ENCODE measurements around the gene SEMA6A. TPM values are rescaled to one million over a fixed set of nuclear protein-coding genes. Genes with fewer than 3 reads are reported as not detected.
A peak's percentile ranks its signal among the peaks of the same experiment; 100 is the strongest.

The SEMA6A gene
- total RNA-seq, 1 donor from 2014 or later, result not detected

- H3K36me3 Mint-ChIP-seq (ENCODE audit: low read depth), result no peaks in the 10 kb centered on the region
- peaks cover 20% of the 10 kb centered on the region for H3K4me1 Mint-ChIP-seq (ENCODE audit: low read depth)
- H3K4me3 Mint-ChIP-seq (ENCODE audit: low read depth), result peak overlapping the region; percentile 4
- no peak overlapping the region for H3K27ac Mint-ChIP-seq
- intact Hi-C loops (cut with micrococcal nuclease), result loop anchor here (2.0 to 10.0 kb wide), 2 partner anchors 610 to 1398 kb away; partner anchors contain the start of gene LVRN
- no peak for DNase-seq (ENCODE audit: low spot score)
- H3K9me3 Mint-ChIP-seq, result no peaks in the 10 kb centered on the region
- H3K27me3 Mint-ChIP-seq (ENCODE audit: low read depth), result peaks cover 70% of the 10 kb centered on the region
Observed at GRCh38 chr5:116573279-116573701, 1.3 kb downstream of the SEMA6A start.

GRCh38 chr5:116572350-116573278, 2.0 kb downstream of the SEMA6A start:
- Mint-ChIP-seq H3K27me3 (ENCODE audit: low read depth) (peaks cover 67% of the 10 kb centered on the region), H3K27ac (no peak overlapping the region), H3K36me3 (ENCODE audit: low read depth) (no peaks in the 10 kb centered on the region), H3K9me3 (no peaks in the 10 kb centered on the region), H3K4me3 (ENCODE audit: low read depth) (no peak overlapping the region), H3K4me1 (ENCODE audit: low read depth) (peaks cover 20% of the 10 kb centered on the region)
- no peak for DNase-seq (ENCODE audit: low spot score)
- intact Hi-C loops (cut with micrococcal nuclease), result loop anchor here (2.0 to 10.0 kb wide), 2 partner anchors 610 to 1398 kb away; partner anchors contain the start of gene LVRN

GRCh38 chr5:116571568-116572349, 2.9 kb downstream of the SEMA6A start:
- DNase-seq (ENCODE audit: low spot score), result no peak
- Mint-ChIP-seq H3K27ac (no peak overlapping the region), H3K4me3 (ENCODE audit: low read depth) (no peak overlapping the region), H3K9me3 (no peaks in the 10 kb centered on the region), H3K36me3 (ENCODE audit: low read depth) (no peaks in the 10 kb centered on the region), H3K27me3 (ENCODE audit: low read depth) (peaks cover 69% of the 10 kb centered on the region), H3K4me1 (ENCODE audit: low read depth) (peaks cover 17% of the 10 kb centered on the region)
- intact Hi-C loops (cut with micrococcal nuclease), result loop anchor here (2.0 to 10.0 kb wide), 2 partner anchors 609 to 1397 kb away; partner anchors contain the start of gene LVRN

- H3K27me3 Mint-ChIP-seq (ENCODE audit: low read depth), result peaks cover 66% of the 10 kb centered on the region
- H3K27ac Mint-ChIP-seq, result no peak overlapping the region
- no peak overlapping the region for H3K4me3 Mint-ChIP-seq (ENCODE audit: low read depth)
- no peak for DNase-seq (ENCODE audit: low spot score)
- intact Hi-C loops (cut with micrococcal nuclease), result loop anchor here (10.0 kb wide), 1 partner anchor 1395 kb away; no protein-coding TSS in a partner anchor
- H3K36me3 Mint-ChIP-seq (ENCODE audit: low read depth), result no peaks in the 10 kb centered on the region
- no peaks in the 10 kb centered on the region for H3K9me3 Mint-ChIP-seq
- H3K4me1 Mint-ChIP-seq (ENCODE audit: low read depth), result peaks cover 9% of the 10 kb centered on the region
Observed at GRCh38 chr5:116569999-116570398, 4.6 kb downstream of the SEMA6A start.

GRCh38 chr5:116567106-116567505, 7.5 kb downstream of the SEMA6A start:
- no peak overlapping the region for H3K4me3 Mint-ChIP-seq (ENCODE audit: low read depth)
- DNase-seq (ENCODE audit: low spot score), result no peak
- H3K9me3 Mint-ChIP-seq, result no peaks in the 10 kb centered on the region
- H3K4me1 Mint-ChIP-seq (ENCODE audit: low read depth), result no peaks in the 10 kb centered on the region
- peaks cover 42% of the 10 kb centered on the region for H3K27me3 Mint-ChIP-seq (ENCODE audit: low read depth)
- intact Hi-C loops (cut with micrococcal nuclease), result no loop called here
- H3K27ac Mint-ChIP-seq, result no peak overlapping the region
- no peaks in the 10 kb centered on the region for H3K36me3 Mint-ChIP-seq (ENCODE audit: low read depth)

GRCh38 chr5:116566251-116566650, 8.4 kb downstream of the SEMA6A start:
- H3K36me3 Mint-ChIP-seq (ENCODE audit: low read depth), result no peaks in the 10 kb centered on the region
- H3K9me3 Mint-ChIP-seq, result no peaks in the 10 kb centered on the region
- H3K4me3 Mint-ChIP-seq (ENCODE audit: low read depth), result no peak overlapping the region
- no peak for DNase-seq (ENCODE audit: low spot score)
- no peaks in the 10 kb centered on the region for H3K4me1 Mint-ChIP-seq (ENCODE audit: low read depth)
- no peak overlapping the region for H3K27ac Mint-ChIP-seq
- peaks cover 39% of the 10 kb centered on the region for H3K27me3 Mint-ChIP-seq (ENCODE audit: low read depth)
- intact Hi-C loops (cut with micrococcal nuclease), result no loop called here

- intact Hi-C loops (cut with micrococcal nuclease), result no loop called here
- Mint-ChIP-seq H3K27me3 (ENCODE audit: low read depth) (peaks cover 31% of the 10 kb centered on the region), H3K9me3 (no peaks in the 10 kb centered on the region), H3K36me3 (ENCODE audit: low read depth) (no peaks in the 10 kb centered on the region), H3K4me1 (ENCODE audit: low read depth) (no peaks in the 10 kb centered on the region), H3K27ac (no peak overlapping the region), H3K4me3 (ENCODE audit: low read depth) (no peak overlapping the region)
- no peak for DNase-seq (ENCODE audit: low spot score)
Observed at GRCh38 chr5:116564756-116565490, 9.7 kb downstream of the SEMA6A start.

GRCh38 chr5:116564312-116564711, 10.3 kb downstream of the SEMA6A start:
- no peak overlapping the region for H3K4me3 Mint-ChIP-seq (ENCODE audit: low read depth)
- no peak overlapping the region for H3K27ac Mint-ChIP-seq
- H3K4me1 Mint-ChIP-seq (ENCODE audit: low read depth), result no peaks in the 10 kb centered on the region
- H3K36me3 Mint-ChIP-seq (ENCODE audit: low read depth), result no peaks in the 10 kb centered on the region
- no peaks in the 10 kb centered on the region for H3K9me3 Mint-ChIP-seq
- intact Hi-C loops (cut with micrococcal nuclease), result no loop called here
- no peak for DNase-seq (ENCODE audit: low spot score)
- H3K27me3 Mint-ChIP-seq (ENCODE audit: low read depth), result peaks cover 27% of the 10 kb centered on the region

- Mint-ChIP-seq H3K36me3 (ENCODE audit: low read depth) (no peaks in the 10 kb centered on the region), H3K4me3 (ENCODE audit: low read depth) (no peak overlapping the region), H3K4me1 (ENCODE audit: low read depth) (no peaks in the 10 kb centered on the region), H3K27ac (no peak overlapping the region), H3K9me3 (no peaks in the 10 kb centered on the region), H3K27me3 (ENCODE audit: low read depth) (peaks cover 22% of the 10 kb centered on the region)
- intact Hi-C loops (cut with micrococcal nuclease), result no loop called here
- DNase-seq (ENCODE audit: low spot score), result no peak
Observed at GRCh38 chr5:116563736-116564308, 10.8 kb downstream of the SEMA6A start.

- no peak overlapping the region for H3K4me3 Mint-ChIP-seq (ENCODE audit: low read depth)
- intact Hi-C loops (cut with micrococcal nuclease), result no loop called here
- no peaks in the 10 kb centered on the region for H3K36me3 Mint-ChIP-seq (ENCODE audit: low read depth)
- no peaks in the 10 kb centered on the region for H3K4me1 Mint-ChIP-seq (ENCODE audit: low read depth)
- no peak for DNase-seq (ENCODE audit: low spot score)
- no peak overlapping the region for H3K27ac Mint-ChIP-seq
- peaks cover 18% of the 10 kb centered on the region for H3K27me3 Mint-ChIP-seq (ENCODE audit: low read depth)
- H3K9me3 Mint-ChIP-seq, result no peaks in the 10 kb centered on the region
Observed at GRCh38 chr5:116562669-116563068, 12.0 kb downstream of the SEMA6A start.

- Mint-ChIP-seq H3K4me1 (ENCODE audit: low read depth) (no peaks in the 10 kb centered on the region), H3K9me3 (no peaks in the 10 kb centered on the region), H3K4me3 (ENCODE audit: low read depth) (no peak overlapping the region), H3K27me3 (ENCODE audit: low read depth) (peaks cover 10% of the 10 kb centered on the region), H3K27ac (no peak overlapping the region), H3K36me3 (ENCODE audit: low read depth) (no peaks in the 10 kb centered on the region)
- intact Hi-C loops (cut with micrococcal nuclease), result no loop called here
- DNase-seq (ENCODE audit: low spot score), result no peak
Observed at GRCh38 chr5:116561658-116562057, 13.0 kb downstream of the SEMA6A start.

GRCh38 chr5:116559673-116560164, 14.9 kb downstream of the SEMA6A start:
- DNase-seq (ENCODE audit: low spot score), result no peak
- H3K36me3 Mint-ChIP-seq (ENCODE audit: low read depth), result no peaks in the 10 kb centered on the region
- H3K4me3 Mint-ChIP-seq (ENCODE audit: low read depth), result no peak overlapping the region
- intact Hi-C loops (cut with micrococcal nuclease), result no loop called here
- H3K27ac Mint-ChIP-seq, result no peak overlapping the region
- no peaks in the 10 kb centered on the region for H3K4me1 Mint-ChIP-seq (ENCODE audit: low read depth)
- H3K9me3 Mint-ChIP-seq, result no peaks in the 10 kb centered on the region
- peaks cover 3% of the 10 kb centered on the region for H3K27me3 Mint-ChIP-seq (ENCODE audit: low read depth)

All from activated T-helper 2 cell treated with anti-CD3 and anti-CD28 coated beads, Interferon-gamma antibody, Interleukin-2, Interleukin-4, amounts not matched to agents 10 μg/mL and 5 μg/mL and 100 μg/mL, durations not matched to agents 14 hours and 24 hours and 36 hours (primary cell).